ENCODE measurements around the gene MS4A2.
"Not testable (repeated sequence)": the region's sequence is repeated elsewhere in the genome, so short reads cannot be mapped to it uniquely, and the experiment has no call there.

Gene MS4A2

DNA sequence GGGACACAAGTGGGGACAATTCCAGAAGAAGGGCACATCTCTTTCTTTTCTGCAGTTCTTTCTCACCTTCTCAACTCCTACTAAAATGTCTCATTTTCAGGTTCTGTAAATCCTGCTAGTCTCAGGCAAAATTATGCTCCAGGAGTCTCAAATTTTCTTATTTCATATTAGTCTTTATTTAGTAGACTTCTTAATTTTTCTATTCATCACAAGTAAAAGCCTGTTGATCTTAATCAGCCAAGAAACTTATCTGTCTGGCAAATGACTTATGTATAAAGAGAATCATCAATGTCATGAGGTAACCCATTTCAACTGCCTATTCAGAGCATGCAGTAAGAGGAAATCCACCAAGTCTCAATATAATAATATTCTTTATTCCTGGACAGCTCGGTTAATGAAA, at the start of gene MS4A2:
Gene MS4A2 (plus strand): TSS at position 301 of the 400 bp plus-strand sequence. CDS start 102 bp downstream, outside the sequence.
- no peak for DNase-seq

DNA sequence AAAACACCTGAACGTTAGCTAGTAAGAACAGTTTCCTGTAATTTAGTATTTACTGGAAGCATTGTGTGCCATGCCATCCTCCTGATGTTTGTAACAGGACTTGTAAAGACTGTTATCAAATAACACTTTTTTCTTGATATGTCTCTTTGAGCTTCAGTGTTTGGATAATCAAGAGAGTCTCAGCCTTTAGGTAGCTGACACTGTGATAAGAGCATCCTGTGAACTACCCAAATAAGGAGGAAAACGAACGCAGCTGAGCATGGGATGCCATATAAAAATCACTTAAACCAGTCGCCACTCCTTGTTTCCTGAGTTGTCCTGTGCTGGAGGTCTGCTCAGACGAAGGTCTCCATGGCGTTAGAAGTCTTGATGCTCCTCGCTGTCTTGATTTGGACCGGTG, 48.4 kb upstream of the MS4A2 start, which contains the start of gene OOSP2:
Gene OOSP2 (plus strand): TSS at position 301 of the 400 bp plus-strand sequence. CDS start 51 bp downstream, at position 352.
- no peak for DNase-seq

DNA sequence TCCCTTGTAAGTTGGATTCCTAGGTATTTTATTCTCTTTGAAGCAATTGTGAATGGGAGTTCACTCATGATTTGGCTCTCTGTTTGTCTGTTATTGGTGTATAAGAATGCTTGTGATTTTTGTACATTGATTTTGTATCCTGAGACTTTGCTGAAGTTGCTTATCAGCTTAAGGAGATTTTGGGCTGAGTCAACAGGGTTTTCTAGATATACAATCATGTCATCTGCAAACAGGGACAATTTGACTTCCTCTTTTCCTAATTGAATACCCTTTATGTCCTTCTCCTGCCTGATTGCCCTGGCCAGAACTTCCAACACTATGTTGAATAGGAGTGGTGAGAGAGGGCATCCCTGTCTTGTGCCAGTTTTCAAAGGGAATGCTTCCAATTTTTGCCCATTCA, 38.0 kb upstream of the MS4A2 start:
- not testable (repeated sequence) for DNase-seq

DNA sequence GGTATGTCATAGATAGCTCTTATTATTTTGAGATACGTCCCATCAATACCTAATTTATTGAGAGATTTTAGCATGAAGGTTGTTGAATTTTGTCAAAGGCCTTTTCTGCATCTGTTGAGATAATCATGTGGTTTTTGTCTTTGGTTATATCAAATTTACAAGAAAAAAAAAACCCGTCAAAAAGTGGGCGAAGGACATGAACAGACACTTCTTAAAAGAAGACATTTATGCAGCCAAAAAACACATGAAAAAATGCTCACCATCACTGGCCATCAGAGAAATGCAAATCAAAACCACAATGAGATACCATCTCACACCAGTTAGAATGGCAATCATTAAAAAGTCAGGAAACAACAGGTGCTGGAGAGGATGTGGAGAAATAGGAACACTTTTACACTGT, 37.6 kb upstream of the MS4A2 start:
- DNase-seq: not testable (repeated sequence)

DNA sequence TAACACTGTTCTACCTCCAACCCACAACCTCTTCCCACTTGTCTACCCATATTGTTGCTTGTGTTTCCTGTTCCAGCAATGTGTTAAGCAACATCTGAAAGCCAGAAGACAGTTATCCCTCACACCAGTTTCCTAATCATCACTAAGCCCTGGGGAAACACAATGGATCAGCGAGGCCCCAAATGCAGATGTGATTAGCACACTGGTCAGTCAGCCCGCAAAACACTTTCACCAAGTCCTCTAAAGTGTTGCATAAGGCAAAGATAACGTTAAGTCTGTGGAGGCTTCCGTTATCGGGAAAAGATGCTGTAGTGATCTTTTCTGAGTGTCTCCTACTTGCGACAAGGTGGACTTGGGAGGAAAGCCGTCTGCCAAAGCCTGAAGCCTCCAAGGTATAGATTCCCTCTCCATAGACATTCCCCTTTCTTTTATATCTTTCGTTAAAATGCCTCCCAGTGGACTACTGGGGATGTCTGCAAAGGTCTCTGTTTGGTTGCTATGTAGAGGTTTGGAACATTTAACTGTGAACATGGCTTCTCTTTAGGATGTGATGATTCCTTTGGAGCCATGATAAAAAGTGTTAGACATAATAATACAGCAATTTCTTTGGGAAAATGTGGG, 32.0 kb upstream of the MS4A2 start, which contains the start of gene MS4A3:
Gene MS4A3 (plus strand): TSS at position 317 of the 621 bp plus-strand sequence. CDS start 4,496 bp downstream, outside the sequence.
- no peak for DNase-seq

DNA sequence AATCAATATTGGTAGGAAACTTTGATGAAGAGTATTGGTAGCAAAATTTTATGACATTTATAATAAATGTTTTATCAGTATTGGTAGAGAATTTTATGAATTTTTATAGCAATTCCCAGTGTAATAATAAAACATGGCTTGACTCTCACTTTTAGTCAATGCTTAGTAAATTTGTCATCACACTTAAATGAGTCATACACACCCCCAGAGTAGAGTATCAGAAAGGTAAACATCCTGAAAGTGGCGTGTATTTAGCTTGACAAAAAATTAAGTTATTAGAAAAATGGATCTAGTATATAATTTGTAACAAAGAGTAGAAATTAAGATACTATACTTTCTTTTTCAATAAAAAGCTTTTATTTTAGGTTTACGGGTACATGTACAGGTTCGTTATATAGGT, 29.4 kb upstream of the MS4A2 start:
- no peak for DNase-seq

DNA sequence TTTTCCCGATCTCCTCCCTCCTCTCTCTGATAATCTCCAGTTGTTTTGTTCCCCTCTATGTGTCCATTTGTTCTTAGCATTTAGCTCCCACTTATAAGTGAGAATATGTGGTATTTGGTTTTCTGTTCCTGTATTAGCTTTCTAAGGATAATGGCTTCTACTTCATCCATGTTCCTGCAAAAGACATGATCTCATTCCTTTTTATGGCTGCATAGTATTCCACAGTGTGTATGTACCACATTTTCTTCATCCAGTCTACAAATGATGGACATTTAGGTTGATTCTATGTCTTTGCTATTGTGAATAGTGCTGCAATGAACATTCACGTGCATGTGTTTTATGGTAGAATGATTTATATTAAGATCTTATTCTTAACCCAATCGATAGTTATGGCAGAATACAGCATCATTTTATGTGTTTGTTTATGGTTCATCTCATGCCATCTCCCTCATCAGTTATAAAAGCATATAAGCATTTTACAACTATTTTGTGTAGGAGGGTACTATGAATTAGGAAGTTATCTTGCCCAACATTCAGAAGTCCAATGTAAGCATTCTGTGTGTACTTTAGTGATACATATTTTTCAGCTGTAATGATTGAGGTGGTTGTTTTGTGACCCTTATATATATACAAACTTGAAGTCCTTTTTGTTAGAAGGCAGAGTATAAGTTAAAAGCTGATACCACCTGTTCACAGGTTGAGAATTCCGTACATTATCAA, 28.8 kb upstream of the MS4A2 start:
- no peak for DNase-seq

DNA sequence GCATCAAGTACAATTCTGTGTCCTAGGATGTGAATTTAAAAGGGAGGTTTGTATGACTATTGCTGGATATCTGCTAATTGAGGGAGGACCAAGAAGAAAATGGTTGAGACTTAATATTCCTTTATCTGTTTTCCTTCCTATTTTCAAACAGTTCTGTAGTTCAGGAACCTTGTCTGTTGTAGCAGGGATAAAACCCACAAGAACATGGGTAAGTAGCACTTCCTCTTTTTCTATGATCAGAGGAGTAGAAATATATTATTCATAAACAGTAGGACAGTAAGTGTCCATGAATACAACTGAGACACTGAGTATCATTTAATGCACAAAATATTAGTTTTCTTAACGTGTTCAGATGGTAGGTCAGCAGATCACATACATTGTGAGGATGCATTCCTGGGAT, 24.4 kb upstream of the MS4A2 start:
- DNase-seq: no peak

DNA sequence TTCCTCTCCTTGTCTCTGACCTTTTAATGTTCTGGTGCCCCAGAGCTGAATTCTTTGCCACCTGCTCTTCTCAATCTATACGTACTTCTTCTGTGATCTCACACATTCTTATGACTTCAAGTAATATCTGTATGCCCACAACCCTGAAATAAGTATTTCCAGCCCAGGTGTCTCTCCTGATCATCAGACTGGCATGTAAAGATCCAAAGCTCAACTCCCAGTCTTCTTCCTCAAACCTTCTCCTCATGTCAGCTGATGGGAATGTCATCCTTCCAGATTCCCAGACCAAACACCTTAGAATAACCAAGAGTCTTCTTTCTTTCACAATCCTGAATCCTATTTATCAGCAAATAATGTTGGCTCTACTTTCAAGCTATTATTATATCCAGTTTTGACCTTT, 22.7 kb upstream of the MS4A2 start:
- DNase-seq: no peak

DNA sequence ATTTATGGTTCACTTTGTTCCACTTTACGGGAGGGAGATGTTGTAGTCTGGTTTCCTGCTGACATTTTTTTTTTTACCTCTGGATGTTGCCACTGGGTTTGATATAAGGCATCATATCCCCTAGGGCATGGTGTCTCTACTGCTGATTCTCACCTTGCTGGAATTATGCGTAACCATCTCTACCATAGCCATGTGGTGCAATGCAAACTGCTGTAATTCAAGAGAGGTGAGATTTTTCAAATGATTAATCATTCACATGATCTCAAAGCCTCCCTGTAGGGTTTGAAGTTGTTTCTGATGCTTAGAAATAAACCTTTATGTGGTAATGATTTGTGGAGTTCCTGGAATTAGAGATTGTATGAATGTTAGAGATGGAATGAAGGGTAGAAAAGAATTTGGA, 19.0 kb upstream of the MS4A2 start:
- DNase-seq: no peak

DNA sequence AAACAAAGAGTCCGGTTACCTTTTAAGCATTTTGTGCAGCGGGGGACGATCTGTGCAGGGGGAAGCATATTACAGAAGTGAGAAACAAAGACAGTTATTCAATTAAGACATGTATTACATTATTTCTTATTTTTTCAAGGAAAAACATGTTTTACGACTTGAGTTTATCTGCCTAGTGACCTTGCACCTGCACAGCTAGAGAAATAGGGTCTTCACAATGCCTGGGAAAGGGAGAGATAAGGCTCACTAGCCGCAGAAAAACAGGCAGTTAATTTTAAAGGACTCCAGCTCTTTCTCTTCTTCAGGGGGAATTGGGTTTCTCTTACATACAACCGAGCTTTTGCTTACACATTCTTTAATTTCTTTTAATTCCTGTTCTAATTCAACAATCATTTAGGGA, 16.8 kb upstream of the MS4A2 start:
- not testable (repeated sequence) for DNase-seq

DNA sequence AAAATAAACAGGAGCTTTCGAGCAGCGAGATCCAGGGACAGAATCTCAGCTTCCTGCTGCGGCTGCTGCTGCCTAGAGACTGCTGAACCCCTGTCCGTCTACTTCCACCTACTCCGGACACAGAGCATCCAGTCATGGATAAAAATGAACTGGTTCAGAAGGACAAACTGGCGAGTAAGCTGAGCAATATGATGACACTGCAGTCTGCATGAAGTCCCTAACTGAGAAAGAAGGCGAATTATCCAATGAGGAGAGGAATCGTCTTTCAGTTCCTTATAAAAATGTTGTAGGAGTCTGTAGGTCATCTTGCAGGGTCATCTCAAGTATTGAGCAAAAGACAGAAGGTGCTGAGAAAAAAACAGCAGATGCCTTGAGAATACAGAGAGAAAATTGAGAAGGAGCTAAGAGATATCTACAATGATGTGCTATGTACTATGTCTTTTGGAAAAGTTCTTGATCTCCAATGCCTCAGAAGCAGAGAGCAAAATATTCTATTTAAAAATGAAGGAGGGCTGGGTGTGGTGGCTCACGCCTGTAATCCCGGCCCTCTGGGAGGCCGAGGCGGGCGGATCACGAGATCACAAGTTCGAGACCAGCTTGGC, 11.1 kb upstream of the MS4A2 start:
- DNase-seq: no peak

DNA sequence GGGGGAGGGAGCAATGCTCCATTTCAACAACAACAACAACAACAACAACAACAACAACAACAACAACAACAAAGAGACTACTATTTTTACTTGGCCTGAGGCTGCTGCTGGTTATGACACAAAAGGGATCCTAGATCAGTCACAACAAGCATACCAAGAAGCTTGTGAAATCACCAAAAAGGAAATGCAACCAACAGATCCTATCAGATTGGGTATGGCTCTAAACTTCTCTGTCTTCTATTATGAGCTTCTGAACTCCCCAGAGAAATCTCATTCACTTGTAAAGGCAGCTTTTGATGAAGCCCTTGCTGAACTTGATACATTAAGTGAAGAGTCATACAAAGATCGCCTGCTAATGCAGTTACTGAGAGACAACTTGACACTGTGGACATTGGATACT, 10.5 kb upstream of the MS4A2 start:
- no peak for DNase-seq

DNA sequence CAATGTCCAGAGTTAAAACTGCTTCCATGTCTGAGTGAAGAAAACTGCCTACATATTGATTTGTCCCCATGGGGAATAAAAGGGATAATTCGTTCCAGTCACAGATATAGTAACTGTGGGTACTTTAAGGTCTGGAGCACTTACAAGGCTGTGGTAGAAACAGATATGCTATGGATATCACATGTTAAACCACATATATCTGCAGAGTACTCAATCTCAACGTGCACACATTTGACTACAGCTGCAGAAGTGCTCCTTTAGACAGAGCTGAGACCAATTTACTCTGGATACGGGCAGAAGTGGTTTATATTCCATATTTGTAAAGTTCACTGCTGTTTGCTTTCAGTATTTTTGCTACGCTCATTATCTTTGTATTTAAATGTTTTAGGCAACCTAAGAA, 9.7 kb upstream of the MS4A2 start:
- DNase-seq: no peak

DNA sequence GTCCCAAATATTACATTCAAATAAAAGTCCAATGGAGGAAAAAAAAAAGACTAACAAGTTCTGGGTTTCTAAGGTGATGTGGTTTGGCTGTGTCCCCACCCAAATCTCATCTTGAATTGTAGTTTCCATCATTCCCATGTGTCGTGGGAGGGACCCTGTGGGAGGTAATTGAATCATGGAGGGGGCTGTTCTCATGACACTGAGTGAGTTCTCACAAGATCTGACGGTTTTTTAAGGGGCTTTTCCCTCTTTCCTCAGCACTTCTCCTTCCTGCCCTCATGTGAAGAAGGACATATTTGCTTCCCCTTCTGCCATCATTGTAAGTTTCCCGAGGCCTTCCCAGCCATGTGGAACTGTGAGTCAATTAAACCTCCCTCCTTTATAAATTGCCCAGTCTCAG, 7.9 kb upstream of the MS4A2 start:
- DNase-seq: no peak

DNA sequence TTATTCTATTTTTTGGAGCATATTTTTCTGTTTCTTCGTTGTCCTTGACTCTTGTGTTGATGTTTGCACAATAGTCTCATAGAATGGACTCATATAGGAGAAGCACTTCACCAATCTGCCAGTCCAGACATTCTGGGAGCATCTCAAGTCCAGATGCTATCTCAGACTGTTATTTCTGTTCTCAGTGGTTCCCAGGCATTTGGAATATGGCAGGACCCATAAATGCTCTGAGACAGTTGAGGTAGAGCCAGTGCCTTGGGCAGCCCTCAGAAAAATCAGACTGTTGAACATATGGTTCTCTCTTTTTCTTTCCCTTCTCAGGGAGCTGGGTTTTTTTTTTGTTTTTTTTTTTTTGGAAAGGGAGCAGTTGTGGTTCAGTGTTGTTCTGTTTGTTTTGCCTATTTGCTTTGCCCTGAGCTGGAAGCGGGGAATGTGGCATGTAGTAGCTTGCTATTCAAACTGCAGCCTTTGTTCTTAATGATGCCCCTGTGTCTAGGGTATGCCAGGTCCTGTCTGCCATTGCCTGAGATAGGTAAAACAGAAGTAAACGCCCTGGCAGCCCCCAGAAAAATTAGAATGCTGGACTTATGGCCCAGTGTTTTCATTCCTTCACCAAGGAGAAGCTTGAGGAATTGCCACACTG, 3.7 kb upstream of the MS4A2 start:
- no peak for DNase-seq

DNA sequence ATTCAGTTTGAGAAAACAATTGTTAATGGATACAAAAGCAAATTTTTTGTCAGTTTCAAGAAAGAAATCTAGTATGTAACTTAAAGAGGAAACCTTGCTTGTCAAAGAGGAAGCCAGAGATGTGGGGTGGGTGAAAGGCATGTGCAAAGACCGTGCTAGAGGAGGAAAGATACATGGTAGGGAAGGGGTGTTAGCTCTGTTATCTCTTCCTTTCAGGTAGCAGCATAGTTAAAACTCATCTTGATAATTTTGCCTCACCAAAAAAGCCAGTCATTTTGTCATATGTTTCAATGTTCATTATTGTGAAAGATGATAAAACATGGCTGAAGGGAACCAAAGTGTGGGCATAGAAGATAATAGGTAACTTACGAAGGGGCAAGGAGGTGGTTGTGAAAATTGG, 2.6 kb upstream of the MS4A2 start:
- no peak for DNase-seq

DNA sequence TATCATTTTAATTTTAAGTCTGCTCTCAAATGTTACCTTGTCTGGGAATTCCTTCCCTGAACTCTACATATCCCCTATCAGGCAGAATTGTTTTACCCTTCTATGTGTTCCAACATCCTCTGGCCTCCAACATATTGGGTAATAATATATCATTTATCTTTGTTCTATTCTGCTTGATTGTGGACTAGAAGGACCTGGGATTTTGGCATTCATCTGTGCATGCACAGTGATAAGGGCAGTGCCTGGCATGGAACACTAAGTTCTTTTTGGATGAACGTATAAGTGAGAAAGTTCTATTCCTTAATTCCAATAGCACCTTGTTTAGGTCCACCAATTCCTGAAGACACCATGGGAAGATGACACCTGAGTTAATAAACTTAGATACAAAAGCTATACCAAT, 1.2 kb upstream of the MS4A2 start:
- no peak for DNase-seq

DNA sequence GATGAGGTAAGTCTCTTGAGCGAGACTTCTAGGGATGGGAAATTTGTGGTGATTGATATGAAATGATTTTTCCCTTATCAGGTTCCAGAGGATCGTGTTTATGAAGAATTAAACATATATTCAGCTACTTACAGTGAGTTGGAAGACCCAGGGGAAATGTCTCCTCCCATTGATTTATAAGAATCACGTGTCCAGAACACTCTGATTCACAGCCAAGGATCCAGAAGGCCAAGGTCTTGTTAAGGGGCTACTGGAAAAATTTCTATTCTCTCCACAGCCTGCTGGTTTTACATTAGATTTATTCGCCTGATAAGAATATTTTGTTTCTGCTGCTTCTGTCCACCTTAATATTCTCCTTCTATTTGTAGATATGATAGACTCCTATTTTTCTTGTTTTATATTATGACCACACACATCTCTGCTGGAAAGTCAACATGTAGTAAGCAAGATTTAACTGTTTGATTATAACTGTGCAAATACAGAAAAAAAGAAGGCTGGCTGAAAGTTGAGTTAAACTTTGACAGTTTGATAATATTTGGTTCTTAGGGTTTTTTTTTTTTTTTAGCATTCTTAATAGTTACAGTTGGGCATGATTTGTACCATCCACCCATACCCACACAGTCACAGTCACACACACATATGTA, 7.1 kb downstream of the MS4A2 start:
- no peak for DNase-seq

DNA sequence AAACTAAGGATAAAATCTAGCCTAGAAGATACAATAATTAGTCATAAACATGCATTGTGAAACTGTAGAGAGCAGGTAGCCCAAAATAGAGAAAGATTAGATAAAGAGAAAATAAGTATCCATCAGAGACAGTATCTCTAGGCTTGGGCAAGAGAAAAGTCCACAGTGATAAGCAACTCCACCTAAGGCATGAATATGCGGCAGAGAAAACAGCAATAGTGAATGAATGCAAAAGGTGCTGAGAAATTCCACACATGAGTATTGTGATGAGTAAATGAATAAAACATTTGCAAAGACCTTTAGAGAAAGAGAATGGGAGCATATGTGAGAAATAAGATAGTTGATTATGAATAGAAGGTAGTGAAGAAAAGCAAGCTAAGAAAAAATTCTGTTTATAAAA, 8.7 kb downstream of the MS4A2 start:
- no peak for DNase-seq

DNA sequence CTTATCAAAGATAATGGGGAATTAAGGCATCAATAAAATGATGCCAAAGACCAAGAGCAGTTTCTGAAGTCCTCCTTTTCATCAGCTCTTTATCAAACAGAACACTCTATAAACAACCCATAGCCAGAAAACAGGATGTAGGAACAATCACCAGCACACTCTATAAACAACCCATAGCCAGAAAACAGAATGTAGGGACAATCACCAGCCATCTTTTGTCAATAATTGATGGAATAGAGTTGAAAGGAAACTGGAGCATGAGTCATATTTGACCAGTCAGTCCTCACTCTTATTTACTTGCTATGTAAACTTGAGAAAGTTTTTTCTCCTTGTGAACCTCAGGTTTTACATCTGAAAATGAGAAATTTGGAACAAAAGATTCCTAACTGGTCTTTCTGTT, 10.0 kb downstream of the MS4A2 start:
- no peak for DNase-seq

DNA sequence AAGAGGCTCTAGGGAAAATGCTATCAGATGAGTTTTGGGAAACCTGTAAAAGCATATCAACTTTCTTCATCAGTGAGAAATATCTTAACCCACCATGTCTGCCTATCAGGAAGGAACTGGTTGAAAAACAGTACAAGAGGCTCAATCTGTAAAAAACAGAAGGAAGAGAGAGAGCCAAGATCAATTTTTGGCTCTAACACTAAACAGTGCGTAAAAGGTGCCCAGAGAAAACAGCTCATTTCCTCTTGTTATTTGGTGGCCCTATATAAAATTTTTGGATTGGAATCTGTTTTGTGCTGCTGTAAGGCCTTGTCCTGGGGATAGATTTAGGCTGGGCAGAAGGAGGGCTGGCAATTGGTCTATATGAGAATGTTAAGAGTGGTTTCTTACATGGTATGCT, 12.1 kb downstream of the MS4A2 start:
- DNase-seq: no peak

DNA sequence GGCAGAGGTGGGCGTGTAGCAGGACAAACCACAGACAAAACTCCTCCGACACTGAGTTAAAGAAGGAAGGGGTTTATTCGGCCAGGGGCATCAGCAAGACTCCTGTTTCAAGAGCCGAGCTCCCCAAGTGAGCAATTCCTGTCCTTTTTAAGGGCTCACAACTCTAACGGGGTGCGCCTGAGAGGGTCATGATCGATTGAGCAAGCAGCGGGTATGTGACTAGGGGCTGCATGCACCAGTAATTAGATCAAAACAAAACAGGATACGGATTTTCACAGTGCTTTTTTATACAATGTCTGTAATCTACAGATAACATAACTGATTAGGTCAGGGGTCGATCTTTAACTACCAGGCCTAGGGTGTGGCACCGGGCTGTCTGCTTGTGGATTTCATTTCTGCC, 12.9 kb downstream of the MS4A2 start:
- DNase-seq: not testable (repeated sequence)
